Endometrial microvascular endothelial cells (primary cell): Measurements from ENCODE around the gene ALK. TPM values are rescaled to one million over a fixed set of nuclear protein-coding genes. Genes with fewer than 3 reads are reported as not detected.
"Not testable (repeated sequence)": the region's sequence is repeated elsewhere in the genome, so short reads cannot be mapped to it uniquely, and the experiment has no call there.

Experiments
- in situ Hi-C: cut with HindIII; loops from 2 replicates; pipeline ENCODE4 v1.10.0; 2017; ENCODE audit warnings: low sequenced_read_pairs, low pct_unique_long_range_greater_than_20kb; ENCODE audit errors: inconsistent ontology term
- total RNA-seq: library from RNA; depleted of rRNA; stranded (reverse); fragments of >200 nt; gene quantifications from one replicate; pipeline ENCODE4 v1.2.3, GENCODE V29; 2015; ENCODE audit errors: inconsistent ontology term

The ALK gene
- total RNA-seq, 1 donor from 2014 or later = not detected

DNA sequence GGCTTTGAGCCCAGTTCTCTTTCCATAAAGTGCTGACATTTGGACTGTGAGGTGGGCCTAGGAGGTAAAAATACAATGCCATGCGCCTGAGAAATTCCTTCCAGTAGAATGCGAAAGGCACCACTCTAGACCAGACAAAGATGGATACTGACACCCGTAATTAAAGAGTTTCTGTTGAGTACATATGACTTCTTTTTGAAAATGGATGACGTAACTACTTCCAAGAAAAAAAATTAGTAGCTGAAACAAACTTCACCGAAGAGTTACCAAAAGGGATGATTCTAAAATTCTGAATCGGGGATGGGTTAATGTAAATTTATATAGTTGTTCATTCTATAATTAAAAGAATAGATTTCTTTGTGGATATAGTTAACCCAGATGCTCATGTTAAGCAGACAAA, 146.8 kb downstream of the ALK start:
- in situ Hi-C loops = no loop called here

GRCh38 chr2:29770846-29771245, 150.5 kb downstream of the ALK start:
- in situ Hi-C loops = no loop called here

GRCh38 chr2:29769847-29770246, 151.5 kb downstream of the ALK start:
- in situ Hi-C loops = no loop called here

- in situ Hi-C loops = no loop called here
These were observed 153.6 kb downstream of the ALK start for GRCh38 chr2:29767606-29768335.

- in situ Hi-C loops = no loop called here
These were observed 155.2 kb downstream of the ALK start for GRCh38 chr2:29766191-29766590.

- in situ Hi-C loops = no loop called here
These were observed 155.7 kb downstream of the ALK start for GRCh38 chr2:29765721-29766120.

DNA sequence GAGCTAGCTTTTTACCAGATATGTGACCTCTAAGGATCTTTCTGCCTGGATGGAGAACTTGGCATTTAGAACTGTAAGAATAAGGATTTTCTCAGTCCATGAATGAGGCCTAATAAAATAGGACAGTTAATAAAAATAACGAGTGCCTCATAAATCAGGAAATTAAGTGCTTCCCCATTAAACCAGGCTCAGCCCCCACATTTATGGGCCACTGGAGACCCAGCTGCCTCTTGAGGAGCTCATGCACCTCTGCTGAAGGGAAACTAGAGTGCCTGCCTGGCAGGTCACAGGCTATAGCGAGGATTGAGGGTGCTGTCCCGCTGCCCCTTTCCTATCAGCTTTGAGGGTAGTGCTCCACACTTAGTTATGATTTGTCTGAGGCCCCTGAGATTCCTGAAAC, 158.0 kb downstream of the ALK start:
- in situ Hi-C loops = no loop called here

DNA sequence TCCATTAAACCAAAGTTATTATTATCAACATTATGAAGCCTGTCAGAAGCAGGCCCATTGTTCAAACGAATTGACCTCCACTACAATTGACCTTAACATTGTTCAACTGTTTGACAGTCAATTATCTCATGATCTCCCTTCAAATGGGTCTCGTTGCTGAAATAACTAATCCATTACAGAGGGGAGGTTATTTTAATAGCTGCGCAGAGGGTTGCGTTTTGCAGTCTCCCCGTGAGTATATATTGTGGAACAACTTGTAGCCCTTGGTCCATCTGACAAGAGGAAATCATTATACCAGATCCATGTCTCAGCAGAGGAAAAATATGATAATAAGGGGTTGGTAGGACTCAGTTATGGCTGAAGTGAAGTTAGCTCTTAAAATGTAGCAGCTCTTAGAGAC, 159.1 kb downstream of the ALK start:
- in situ Hi-C loops = no loop called here

- in situ Hi-C loops = no loop called here
These were observed 160.1 kb downstream of the ALK start for GRCh38 chr2:29761278-29761677.

DNA sequence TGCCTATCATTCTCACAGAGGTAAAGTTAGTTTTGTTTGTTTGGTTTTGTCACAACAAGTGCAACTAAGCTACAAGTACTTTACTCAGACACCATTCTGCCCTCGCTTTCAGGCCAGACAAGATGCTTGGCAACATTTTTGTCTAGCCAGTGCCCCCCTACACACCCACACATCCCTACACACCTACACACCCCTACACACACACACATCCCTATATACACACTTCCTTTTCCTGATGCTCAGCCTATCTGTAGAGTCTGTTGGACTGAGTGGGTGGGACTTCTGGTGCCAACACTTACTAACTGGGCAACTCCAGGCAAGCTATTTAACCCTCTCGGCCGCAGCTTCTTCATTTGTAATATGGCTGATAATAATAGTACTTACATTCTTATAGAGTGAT, 161.4 kb downstream of the ALK start:
- in situ Hi-C loops = no loop called here

- in situ Hi-C loops = no loop called here
These were observed 162.0 kb downstream of the ALK start for GRCh38 chr2:29759360-29759759.

GRCh38 chr2:29755829-29756228, 165.6 kb downstream of the ALK start:
- in situ Hi-C loops = no loop called here

DNA sequence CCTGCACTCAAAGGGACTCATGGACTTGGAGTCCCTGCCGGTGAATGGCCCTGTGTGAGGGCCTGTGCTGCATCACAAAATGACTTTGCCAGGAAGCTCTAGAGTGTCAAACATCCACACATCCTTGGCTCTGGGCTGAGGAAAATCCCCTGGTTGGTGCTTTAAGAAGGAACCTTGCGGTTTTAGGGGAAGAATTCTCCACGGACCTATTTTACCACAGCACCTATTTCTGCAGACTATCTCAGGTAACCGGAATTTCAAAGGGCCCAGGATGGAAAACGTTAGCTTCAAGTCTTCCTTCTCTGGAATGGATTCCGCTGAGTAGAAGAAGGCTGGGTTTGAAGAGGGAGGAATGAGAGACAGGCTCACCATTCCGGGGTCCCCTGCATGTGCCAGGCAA, 166.2 kb downstream of the ALK start:
- in situ Hi-C loops = no loop called here

DNA sequence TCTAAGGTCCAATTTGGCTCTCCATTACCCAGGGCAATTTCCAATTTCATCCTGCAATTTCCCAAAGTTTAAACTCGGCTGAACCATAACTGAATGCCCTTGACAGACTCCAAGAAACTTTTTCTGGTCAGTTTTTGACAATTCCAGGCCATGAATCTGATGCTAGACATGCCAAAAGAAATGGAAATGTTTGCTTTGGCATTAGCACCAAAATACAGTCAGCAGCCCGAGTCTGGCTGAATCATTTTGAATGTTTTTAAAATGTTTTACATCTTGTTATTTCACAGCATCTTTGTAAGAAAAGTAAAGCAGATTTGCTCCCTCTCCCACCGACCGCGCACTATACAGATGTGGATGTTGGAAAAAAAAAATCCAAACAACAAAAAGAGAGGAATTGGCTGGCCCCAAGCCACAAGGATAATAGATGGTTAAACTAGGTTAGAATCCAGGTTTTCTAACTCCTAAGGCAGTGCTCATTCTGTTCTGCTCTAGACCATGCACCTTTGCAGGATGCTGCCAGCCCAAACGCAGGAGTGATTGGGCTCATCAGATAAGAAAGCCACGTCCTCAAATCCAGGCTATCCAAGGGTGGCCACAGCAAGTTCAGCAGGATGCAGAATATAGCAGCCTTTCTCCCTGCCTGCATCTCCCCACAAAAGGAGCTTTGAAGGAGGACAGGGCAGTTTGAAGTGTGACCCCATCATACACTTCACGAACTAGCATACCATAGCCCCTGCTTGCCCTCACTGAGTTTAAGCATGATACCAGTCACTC, 167.5 kb downstream of the ALK start:
- in situ Hi-C loops = no loop called here

DNA sequence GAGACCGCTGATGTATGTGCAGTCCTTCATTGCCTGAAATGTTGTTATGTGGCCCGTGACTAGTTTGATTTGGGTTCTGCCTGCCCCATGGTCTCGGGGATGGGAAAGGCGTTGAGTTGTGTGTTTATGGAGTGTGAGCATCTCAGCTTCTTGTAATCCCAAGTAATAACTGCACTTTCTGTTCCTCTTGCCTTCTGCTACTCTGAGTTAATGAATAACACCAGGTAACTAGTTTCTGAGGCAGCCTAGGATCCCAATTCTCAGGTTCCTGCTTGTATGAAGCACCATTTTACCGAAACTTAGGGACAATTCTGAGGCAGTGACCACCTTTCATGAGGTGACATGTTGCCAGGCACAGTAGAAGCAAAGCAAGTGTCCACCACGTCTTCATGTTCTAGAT, 170.0 kb downstream of the ALK start:
- in situ Hi-C loops = no loop called here

- in situ Hi-C loops = not testable (repeated sequence)
These were observed 170.9 kb downstream of the ALK start for GRCh38 chr2:29750463-29750862.

- in situ Hi-C loops = no loop called here
These were observed 171.5 kb downstream of the ALK start for GRCh38 chr2:29749843-29750242.

- in situ Hi-C loops = no loop called here
These were observed 172.3 kb downstream of the ALK start for GRCh38 chr2:29749041-29749440.

DNA sequence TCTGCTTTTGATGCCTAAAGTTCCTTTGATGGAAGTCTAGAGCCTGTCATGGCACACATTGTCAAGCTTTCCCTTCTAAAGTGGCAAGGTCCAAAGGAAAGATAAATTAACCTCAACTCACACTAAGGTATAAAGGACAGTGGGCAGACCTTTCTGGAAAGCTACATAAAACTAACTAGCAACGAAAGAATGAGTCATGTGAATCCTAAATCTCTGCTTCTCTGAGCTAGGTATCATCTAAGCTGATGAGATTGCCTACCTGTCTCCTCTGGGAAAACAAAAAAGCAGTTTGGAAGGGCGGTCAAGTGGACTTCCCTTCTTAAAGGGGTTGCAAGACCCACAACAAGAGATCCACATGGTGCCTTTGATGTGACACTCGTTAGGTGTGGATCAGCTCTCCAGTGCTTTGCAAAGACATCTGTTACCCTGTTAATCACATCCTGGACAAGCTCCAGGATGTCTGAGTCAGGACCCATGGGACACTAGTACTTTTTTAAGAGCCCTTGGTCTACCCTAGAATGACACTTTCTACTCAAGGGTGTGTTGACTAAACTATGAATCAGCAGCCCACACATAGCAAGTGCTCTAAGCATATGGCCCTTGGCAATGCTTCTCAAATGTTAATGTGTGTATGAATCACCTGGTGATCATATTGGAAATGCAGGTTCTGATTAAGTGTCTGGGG, 173.5 kb downstream of the ALK start:
- in situ Hi-C loops = no loop called here

DNA sequence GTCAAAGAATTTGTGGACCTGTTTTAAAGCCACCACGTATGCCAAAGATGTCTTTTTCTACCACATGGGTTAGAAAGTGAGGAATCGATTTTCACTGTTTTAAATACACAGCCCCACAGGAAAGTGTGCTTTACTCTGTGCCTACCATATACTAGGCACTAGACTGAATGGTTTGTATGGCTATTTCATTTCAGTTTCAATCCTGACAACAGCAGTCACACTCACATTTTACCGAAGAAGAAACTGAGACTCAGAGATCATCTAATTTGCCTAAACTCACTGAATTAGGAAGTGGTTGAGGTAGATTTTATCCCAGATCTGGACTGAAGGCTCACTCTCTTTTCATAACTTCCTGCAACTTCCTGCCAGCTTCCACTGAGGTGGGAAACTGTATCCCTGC, 176.4 kb downstream of the ALK start:
- in situ Hi-C loops = no loop called here
